DMS79 (cell line): Measurements from ENCODE around the gene TPD52L2.
A peak's percentile ranks its signal among the peaks of the same experiment; 100 is the strongest.
"Not testable (repeated sequence)": the region's sequence is repeated elsewhere in the genome, so short reads cannot be mapped to it uniquely, and the experiment has no call there.

Experiments used
- DNase-seq: peaks from one replicate; lab custom pipeline; 2025; lab: John Stamatoyannopoulos, UW

TPD52L2 gene

GRCh38 chr20:63878899-63879663, 14.0 kb downstream of the TPD52L2 start:
- DNase-seq = no peak

DNA sequence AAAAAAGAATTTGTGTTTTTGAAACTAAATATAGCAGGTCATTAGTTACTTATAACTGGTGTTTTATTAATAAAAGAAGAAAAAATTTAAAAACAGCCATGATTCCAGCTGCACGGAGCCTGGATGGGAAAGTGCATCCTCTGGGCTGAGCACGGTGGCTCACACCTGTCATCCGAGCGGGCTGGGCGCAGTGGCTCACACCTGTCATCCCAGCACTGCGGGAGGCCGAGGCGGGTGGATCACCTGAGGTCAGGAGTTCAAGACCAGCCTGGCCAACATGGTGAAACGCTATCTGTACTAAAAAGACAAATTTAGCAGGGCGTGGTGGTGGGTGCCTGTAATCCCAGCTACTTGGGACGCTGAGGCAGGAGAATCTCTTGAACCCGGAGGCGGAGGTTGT, 15.8 kb downstream of the TPD52L2 start:
- DNase-seq = not testable (repeated sequence)

DNA sequence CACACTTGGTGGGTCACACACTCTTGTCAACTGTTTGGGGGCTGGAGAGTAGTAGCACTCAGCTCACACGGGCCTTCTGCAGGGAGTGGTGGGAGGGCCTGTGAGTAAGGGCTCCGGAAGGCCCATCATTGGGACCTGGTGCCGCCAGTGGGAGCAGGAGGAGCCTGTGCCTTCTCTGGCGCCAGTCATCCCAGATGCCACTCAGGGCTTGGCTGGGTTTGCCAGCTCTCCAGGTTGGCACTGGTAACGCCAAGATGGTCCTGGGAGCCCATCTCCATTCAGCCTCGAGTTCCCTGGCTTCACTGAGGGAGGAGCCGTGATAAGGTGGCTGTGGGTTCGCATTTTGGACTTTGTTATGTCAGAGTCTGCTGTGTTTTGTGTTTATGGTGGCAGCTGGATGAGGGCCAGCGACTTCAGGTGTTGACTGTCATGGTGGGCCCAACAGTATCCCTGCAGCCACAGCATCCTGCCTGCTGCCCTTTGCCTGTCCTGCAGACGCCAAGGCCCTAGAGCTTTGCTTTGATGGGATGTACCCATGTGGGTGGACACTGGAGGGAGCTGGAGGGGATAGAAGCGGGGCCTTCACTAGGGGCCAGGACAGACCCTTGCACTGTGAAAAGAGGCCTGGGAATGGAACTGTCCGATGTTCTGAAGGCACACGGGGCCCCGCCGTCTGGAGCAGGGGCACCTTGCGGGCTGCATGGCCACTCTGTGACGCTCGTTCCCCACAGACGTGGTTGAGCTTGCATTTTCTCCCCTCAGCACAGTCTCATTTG, 16.6 kb downstream of the TPD52L2 start:
- DNase-seq = no peak

DNA sequence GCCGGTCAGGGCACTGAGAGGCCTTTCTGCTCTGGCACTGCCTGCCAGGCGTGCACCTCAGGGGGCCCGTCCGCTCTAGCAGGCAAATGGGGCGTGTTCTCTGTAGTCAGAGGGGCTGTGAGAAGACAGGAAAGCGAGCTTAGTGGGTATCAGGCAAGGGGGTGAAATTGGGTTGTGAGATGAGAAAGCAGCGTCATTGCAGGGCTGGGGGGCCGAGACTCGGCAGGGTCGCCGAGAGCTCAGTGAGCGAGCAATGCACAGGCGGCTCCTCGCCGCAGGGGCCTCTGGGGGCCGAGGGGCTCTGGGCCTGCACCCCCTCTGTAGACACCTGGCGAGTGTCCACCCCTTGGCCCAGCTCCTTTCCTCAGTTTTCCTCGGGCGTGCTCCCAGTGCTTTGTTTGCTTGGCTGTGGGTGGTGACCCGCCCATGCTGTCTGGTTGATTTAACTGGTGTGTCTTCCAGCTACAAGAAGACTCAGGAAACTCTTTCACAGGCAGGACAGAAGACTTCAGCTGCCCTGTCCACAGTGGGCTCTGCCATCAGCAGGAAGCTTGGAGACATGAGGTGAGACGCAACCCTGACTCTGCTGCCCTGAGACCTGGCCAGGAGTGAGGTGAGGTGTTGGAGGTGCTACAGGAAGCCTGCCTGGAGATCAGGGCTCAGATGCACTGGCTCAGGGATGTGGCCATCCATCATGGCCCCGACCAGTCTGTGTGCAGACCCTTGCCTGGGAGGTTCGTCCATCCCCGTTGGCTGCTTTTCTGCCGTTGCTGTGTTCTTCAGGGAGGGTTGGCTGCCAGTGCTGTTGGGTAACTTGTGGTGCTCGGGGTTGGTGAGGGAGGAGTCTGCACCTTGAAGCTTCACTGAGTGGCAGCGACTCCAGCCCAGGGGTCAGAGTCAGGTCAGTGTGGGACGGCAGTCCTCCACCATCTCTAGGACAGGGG, 17.5 kb downstream of the TPD52L2 start:
- DNase-seq = no peak

- no peak for DNase-seq
These were observed 18.1 kb downstream of the TPD52L2 start for GRCh38 chr20:63883201-63883593.

DNA sequence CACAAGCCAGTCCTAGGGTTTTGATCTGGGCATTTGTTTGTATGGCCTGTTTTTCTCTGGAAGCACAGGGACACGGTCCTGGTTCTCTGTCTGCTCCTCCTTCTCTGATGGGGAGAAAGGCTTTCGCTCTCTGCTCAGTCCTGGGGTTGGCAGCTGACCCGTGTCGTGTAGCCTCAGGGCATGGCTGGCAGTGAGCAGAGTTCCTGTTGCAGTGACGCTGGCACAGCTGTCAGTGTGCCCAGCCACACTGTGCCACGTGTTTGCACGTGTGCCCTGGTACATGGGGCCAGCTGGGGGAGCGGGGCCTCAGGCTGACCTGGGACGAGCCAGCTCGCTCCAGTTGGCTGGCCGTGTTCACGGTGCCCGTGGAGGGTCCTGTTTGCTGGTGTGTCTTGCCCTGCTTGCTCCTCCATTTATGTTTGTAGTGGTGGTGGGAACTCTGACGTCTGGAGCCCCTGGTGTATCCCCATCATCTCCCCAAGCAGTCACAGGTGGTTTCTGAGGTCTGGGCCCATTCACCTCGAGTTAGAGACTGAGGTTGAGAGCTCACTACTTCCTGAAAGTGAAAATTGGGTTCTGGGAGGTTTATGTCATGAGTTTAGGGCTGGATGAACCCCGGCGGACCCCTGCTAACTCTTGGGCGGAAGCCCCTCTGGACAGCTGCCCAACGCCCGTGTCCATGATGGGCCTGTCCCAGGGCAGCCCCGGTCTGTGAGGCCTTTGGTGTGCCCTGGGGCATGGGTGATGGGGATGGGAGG, 19.6 kb downstream of the TPD52L2 start:
- DNase-seq = no peak

DNA sequence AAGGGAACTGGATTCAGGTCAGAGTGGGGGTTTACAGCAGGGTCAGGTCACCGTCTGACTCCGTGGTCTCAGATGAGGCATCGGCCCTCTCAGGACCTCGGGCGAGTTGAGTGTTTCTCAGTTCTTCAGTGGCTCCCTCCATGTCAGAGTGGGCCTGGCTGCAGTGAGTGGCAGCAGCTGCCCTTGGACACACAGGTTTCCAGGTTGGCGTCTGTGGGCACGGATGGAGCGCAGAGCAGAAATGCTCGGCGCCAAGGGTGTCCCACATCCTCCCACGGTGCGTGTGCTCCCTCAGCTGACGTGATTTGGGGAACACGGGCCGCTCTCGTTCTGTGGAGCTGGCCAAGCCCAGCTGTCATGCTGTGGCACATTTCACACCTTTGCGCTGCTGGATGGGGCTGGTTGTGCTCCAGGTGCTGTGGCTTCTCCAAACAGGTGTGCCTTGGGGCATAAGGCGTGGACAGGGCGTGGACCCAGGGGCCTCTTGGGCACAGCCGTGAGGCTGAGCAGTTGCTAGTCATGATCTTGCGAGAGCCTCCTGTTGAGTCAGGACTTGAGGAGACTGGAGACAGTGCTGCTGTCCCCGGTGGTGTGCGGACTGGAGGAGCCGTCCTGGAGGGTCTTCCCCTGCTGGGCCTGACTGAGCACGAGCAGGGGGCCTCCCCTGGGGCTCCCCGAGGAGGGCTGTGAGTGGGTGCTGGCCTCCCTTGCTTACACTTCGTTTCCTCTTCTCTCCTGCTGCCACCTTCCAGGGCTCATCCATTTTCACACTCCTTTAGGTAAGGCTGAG, 20.4 kb downstream of the TPD52L2 start:
- DNase-seq = no peak

GRCh38 chr20:63886054-63886419, 21.0 kb downstream of the TPD52L2 start:
- DNase-seq = no peak

- no peak for DNase-seq
These were observed 21.9 kb downstream of the TPD52L2 start for GRCh38 chr20:63886921-63887320.

DNA sequence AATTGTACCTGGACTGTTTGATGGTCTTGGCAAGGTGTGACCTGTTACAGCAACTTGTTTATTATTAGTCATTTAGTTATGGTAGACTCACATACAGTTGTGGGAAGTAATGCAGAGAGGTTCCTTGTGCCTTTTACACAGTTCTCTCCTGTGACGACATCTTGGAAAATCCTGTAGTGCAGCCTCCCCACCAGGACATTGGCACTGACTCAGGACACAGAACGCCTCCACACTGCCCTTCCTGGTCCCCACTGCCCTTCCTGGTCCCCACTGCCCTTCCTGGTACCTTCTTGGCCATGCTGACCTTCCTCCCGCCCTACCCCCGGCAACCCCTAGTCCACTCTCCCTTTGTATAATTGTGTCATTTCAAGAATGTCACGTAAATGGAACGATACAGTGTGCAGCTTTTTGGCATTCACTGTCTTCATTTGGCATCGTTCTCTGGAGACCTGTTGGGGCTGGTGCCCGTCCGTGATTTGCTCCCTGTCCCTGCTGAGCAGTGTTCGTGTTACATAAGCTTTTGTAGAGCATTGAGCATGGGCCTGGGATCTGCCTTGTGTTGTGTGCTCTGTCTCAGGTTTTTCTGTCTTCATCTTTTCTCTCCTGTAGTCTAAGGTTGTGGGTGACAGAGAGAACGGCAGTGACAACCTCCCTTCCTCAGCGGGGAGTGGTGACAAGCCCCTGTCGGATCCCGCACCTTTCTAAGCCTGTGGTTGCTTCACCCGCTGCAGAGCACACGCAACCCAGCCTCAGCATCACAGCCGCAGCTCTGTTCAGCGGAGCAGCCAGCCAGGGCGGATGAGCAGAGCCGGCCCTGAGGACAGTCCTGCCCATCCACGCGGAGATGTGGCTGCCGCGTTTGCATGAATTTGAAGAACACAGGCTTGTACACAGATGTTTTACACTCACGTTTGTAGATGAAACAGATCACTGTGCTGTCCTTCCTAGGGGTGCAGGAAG, 24.5 kb downstream of the TPD52L2 start:
- DNase-seq = no peak

DNA sequence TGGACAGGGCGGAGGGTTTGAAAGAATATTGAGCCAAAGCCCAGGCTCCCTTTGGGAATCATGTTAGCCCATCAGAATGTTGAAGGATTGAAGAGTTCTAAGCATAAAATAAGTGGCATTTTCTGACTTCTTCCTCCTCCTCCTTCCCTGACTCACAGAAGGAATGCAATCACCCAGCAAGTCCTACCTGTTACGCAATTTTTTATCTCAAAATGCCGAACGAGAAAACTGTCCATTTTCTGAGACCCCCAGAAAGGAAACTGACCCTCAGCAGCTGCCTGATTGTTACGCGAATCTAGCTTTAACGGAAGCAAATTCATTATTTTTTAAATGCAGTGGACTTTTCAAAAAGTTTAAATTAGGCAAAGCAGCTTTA, 25.1 kb downstream of the TPD52L2 start:
- no peak for DNase-seq

DNA sequence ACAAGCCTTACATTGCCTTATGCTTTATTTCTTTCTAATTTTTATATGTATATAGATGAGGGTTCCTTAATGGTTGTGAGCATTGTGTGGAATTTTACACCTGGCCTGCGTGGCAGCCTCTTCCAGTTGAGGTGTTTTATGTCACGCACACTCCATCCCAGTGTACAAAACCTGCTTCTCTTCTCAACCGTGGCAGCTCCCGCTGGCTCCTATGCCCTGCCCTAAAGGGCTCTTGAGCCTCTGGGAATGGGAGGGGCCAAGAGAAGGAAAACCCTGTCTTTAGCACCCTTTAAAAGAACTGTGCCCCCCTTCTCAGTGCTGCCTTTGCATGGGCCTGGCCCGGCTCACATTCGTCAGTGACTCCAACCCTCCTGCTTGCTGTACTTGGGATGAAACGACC, 25.5 kb downstream of the TPD52L2 start:
- peak; percentile 36 for DNase-seq

DNA sequence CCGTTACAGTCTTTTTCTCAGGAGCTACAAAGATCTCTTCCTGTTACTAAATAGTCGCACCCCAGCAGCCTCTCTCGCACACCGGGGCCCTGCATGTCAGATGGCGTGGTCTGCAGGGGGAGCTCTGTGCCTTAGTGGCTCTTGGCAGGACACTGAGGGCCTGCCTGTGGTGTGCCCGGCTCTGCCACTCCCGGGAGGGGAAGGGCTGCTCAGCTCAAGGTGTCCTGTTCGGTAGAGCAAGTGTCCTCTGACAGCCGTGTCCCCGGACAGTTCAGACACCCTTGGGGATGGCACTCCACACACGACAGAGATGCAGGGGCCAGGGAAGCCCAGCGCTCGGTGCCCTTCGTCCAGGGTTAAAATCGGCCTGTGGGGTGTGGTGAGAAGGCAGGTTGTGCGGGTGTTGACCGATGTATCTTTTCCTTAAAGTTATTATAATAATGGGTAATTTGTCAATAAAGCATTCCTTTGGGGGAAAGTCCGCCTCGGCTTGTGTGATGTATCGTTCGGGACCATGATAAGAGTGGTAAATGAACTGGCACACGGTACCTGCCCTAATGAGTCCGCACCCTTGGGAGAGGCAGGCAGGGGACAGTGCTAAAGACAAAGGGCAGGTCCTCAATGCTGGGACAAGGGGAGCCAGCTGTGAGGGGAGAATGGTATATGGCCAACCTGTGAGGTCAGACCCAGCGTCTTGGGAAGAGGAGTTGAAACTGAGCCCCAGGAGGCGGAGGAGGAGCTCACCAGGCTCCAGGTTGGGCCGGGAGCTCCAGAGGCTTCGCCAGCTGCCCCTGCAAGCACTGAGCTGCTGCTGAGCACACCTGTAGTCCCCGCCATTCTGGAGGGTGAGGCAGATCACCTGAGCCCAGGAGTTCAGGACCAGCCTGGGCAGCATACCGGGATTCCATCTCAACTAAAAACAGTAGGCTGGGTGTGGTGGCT, 26.3 kb downstream of the TPD52L2 start:
- peak; percentile 25 for DNase-seq

GRCh38 chr20:63892402-63892801, 27.3 kb downstream of the TPD52L2 start:
- DNase-seq = no peak

GRCh38 chr20:63893999-63894357, 28.9 kb downstream of the TPD52L2 start:
- no peak for DNase-seq

GRCh38 chr20:63894358-63895201, 29.5 kb downstream of the TPD52L2 start, which contains the start of gene DNAJC5:
Gene DNAJC5, plus strand, starts transcription at chr20:63895126. Its CDS starts 33,220 bp downstream, at chr20:63928346.
- peak; percentile 88 for DNase-seq

DNA sequence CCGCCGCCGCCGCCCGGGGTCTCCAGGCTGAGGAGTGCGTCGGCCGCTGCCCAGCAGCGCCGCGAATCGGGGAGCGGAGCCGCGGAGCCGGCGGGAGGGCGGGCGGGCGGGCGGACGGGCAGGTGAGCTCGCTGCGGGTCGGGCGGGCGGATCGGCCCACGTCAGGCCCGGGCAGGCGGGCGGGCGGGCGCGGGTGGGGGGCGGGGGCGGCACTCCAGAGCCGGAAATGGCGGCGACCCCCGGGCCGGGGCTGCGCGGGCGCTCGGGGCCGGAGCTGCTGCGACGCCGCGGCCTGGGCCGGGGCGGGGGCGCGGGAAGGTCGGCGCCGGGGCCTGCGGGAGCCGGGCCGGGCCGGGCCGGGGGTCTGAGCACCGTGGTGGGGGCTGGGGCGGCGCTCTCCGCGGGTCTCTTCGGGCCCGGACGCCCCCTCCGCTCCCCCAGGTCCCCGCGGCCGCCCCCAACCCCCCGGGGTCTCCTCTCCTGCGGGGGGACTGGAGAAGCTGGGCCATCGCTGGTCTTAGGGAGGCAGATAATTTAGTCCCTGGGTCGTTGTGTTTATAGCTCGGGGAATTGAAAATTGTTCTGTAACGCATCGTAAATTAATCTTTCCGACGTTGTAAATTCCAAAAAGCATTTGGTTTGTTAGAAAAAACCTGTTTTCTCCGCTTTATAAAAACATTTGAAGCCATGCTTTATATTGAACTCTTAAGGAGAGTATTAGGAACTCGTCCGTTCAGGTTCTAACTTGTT, 30.3 kb downstream of the TPD52L2 start:
- no peak for DNase-seq
